ENCODE results near the gene SLC25A36. TPM values are rescaled to one million over a fixed set of nuclear protein-coding genes. Genes with fewer than 3 reads are reported as not detected.
"Not testable (repeated sequence)": the region's sequence is repeated elsewhere in the genome, so short reads cannot be mapped to it uniquely, and the experiment has no call there.

Gene SLC25A36
- total and polyA plus RNA-seq, 2 donors: 41.6 to 48.2 TPM

DNA sequence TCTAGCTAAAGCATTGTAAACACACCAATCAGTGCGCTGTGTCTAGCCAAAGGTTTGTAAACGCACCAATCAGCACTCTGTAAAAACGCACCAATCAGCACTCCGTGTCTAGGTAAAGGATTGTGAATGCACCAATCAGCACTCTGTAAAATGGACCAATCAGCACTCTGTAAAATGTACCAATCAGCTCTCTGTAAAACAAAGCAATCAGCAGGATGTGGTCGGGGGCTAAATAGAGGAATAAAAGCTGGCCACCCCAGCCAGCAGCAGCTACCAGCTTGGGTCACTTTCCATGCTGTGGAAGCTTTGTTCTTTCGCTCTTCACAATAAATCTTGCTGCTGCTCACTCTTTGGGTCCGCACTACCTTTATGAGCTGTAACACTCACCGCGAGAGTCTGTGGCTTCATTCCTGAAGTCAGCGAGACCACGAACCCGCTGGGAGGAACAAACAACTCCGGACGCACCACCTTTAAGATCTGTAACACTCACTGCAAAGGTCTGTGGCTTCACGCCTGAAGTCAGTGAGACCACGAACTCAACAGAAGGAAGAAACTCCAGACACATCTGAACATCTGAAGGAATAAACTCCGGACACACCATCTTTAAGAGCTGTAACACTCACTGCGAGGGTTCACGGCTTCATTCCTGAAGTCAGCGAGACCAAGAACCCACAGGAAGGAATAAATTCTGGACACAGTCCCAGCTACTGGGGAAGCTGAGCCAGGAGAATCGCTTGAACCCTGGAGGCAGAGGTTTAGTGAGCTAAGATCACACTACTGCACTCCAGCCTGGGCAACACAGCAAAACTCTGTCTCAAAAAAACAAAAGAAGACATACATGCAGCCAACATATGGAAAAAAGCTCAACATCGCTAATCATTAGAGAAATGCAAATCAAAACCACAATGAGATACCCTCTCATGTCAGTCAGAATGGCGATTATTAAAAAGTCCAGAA is 76.0 kb downstream of the SLC25A36 start:
- peak in 1 of 9 donors; percentile 9 for DNase-seq (ENCODE audit: low read depth in 6 of 9, low spot score in 9 of 9)
- not testable (repeated sequence) for H3K36me3 ChIP-seq (ENCODE audit: control insufficient read depth in 2 of 2, insufficient read depth in 2 of 2, low read length in 1 of 2); H3K27ac ChIP-seq (ENCODE audit: low read depth in 1 of 2, low read length in 1 of 2); H3K27me3 ChIP-seq (ENCODE audit: control insufficient read depth in 2 of 2, insufficient read depth in 1 of 2, low read length in 1 of 2); H3K4me3 ChIP-seq (ENCODE audit: low read length in 2 of 2); H3K9me3 ChIP-seq (ENCODE audit: control insufficient read depth in 2 of 2, insufficient read depth in 1 of 2, low read length in 1 of 2); H3K4me1 ChIP-seq (ENCODE audit: control insufficient read depth in 2 of 2, insufficient read depth in 2 of 2, low read length in 2 of 2)
- WGBS: 42% methylated on average over 23 of the region's 23 CpGs

DNA sequence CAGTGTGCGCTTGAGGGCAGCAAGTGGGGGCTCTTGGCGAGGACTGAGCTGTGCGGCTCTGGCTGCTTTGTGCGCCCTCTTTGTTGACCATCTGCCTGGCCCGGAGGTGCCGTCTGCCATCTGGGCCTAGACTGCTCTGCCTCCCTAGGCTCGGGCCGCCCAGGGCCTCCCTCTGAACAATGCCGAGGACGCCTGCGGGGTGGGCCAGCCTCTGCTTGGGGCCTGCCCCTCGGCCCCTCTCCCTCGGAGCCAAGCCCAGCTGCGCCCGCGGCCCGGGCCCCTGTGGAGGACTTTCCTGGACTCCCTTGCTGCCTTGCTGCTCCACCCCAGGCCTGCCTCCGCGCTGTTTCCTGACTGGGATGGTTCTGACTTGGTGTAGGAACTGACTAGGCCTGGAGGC is 77.6 kb downstream of the SLC25A36 start:
- Histone ChIP-seq H3K27me3 (ENCODE audit: control insufficient read depth in 2 of 2, insufficient read depth in 1 of 2, low read length in 1 of 2) (no peaks in the 10 kb centered on the region), H3K9me3 (ENCODE audit: control insufficient read depth in 2 of 2, insufficient read depth in 1 of 2, low read length in 1 of 2) (peaks cover 0 to 3% of the 10 kb centered on the region in 2 donors), H3K4me3 (ENCODE audit: low read length in 2 of 2) (no peak overlapping the region), H3K4me1 (ENCODE audit: control insufficient read depth in 2 of 2, insufficient read depth in 2 of 2, low read length in 2 of 2) (no peaks in the 10 kb centered on the region), H3K27ac (ENCODE audit: low read depth in 1 of 2, low read length in 1 of 2) (no peak overlapping the region), H3K36me3 (ENCODE audit: control insufficient read depth in 2 of 2, insufficient read depth in 2 of 2, low read length in 1 of 2) (no peaks in the 10 kb centered on the region)
- DNase-seq (ENCODE audit: low read depth in 6 of 9, low spot score in 9 of 9): no peak
- WGBS: 98% methylated on average over 19 of the region's 19 CpGs

GRCh38 chr3:141020143-141020830 is 78.7 kb downstream of the SLC25A36 start:
- no peaks in the 10 kb centered on the region for H3K4me1 ChIP-seq (ENCODE audit: control insufficient read depth in 2 of 2, insufficient read depth in 2 of 2, low read length in 2 of 2)
- peaks cover 0 to 3% of the 10 kb centered on the region in 2 donors for H3K9me3 ChIP-seq (ENCODE audit: control insufficient read depth in 2 of 2, insufficient read depth in 1 of 2, low read length in 1 of 2)
- no peaks in the 10 kb centered on the region for H3K36me3 ChIP-seq (ENCODE audit: control insufficient read depth in 2 of 2, insufficient read depth in 2 of 2, low read length in 1 of 2)
- no peak overlapping the region for H3K4me3 ChIP-seq (ENCODE audit: low read length in 2 of 2)
- 98% methylated on average over 5 of the region's 5 CpGs for WGBS
- H3K27ac ChIP-seq (ENCODE audit: low read depth in 1 of 2, low read length in 1 of 2): no peak overlapping the region
- no peak for DNase-seq (ENCODE audit: low read depth in 6 of 9, low spot score in 9 of 9)
- H3K27me3 ChIP-seq (ENCODE audit: control insufficient read depth in 2 of 2, insufficient read depth in 1 of 2, low read length in 1 of 2): no peaks in the 10 kb centered on the region

DNA sequence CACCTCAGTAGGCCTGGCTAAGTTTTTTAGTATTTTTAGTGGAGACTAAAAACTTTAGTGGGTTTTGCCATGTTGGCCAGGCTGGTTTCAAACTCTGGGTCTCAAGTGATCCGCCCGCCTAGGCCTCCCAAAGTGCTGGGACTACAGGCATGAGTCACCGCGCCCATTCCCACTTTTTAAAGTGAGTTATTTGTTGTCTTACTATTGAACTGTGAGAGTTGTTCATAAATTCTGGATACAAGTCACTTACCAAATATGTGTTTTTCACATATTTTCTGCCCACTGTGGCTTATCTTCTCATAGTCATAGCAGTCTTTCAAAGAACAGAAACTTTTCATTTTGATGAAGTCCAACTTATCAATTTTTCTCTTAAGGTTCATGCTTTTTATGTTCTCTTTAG is 79.6 kb downstream of the SLC25A36 start:
- Histone ChIP-seq H3K4me1 (ENCODE audit: control insufficient read depth in 2 of 2, insufficient read depth in 2 of 2, low read length in 2 of 2) (no peaks in the 10 kb centered on the region), H3K36me3 (ENCODE audit: control insufficient read depth in 2 of 2, insufficient read depth in 2 of 2, low read length in 1 of 2) (no peaks in the 10 kb centered on the region), H3K4me3 (ENCODE audit: low read length in 2 of 2) (no peak overlapping the region), H3K9me3 (ENCODE audit: control insufficient read depth in 2 of 2, insufficient read depth in 1 of 2, low read length in 1 of 2) (peaks cover 0 to 3% of the 10 kb centered on the region in 2 donors), H3K27me3 (ENCODE audit: control insufficient read depth in 2 of 2, insufficient read depth in 1 of 2, low read length in 1 of 2) (no peaks in the 10 kb centered on the region), H3K27ac (ENCODE audit: low read depth in 1 of 2, low read length in 1 of 2) (no peak overlapping the region)
- DNase-seq (ENCODE audit: low read depth in 6 of 9, low spot score in 9 of 9): no peak
- WGBS: 98% methylated on average over 4 of the region's 4 CpGs

Other genes starting within 250 kb of the SLC25A36 start
- 0.47 TPM for gene SPSB4, start 109.5 kb downstream of the SLC25A36 start, total RNA-seq
- gene SPSB4, start 109.5 kb downstream of the SLC25A36 start, polyA plus RNA-seq: 0.30 TPM

Measured in thymus (tissue), 11 donors.